Motor neuron (in vitro differentiated cells): ENCODE measurements around the gene MTA2. TPM values are rescaled to one million over a fixed set of nuclear protein-coding genes. Genes with fewer than 3 reads are reported as not detected.
"Not testable (repeated sequence)": the region's sequence is repeated elsewhere in the genome, so short reads cannot be mapped to it uniquely, and the experiment has no call there.

Experiments
- ATAC-seq, 8 experiments: fragments of 200-7000 bp; cut with Tn5 transposase; replicated peaks in 6 of 8; 2 replicates each; pipeline ENCODE4 v1.8.0; 2021; ENCODE audit warnings: mild to moderate bottlenecking in 8 of 8, moderate library complexity in 8 of 8
- H3K27ac ChIP-seq, 2 donors: fragments of 250-450 bp; sonication (Bioruptor Pico); 2 replicates each; pipeline ENCODE4 v1.9.0; 2021; ENCODE audit warnings: antibody characterized with exemption in 2 of 2, mild to moderate bottlenecking in 2 of 2, moderate library complexity in 1 of 2
- H3K4me1 ChIP-seq, 2 donors: fragments of 250-450 bp; sonication (Bioruptor Pico); replicated peaks in 1 of 2; 2 replicates each; pipeline ENCODE4 v1.6.1; 2021; ENCODE audit warnings: antibody characterized with exemption in 2 of 2, mild to moderate bottlenecking in 2 of 2, moderate library complexity in 1 of 2
- H3K4me3 ChIP-seq, 5 donors: fragments of 250-450 bp; sonication (Bioruptor Pico); 2 replicates each; pipeline ENCODE4 v1.9.0; 2021; ENCODE audit warnings: antibody characterized with exemption in 5 of 5, mild to moderate bottlenecking in 5 of 5, moderate library complexity in 4 of 5
- WGBS, 10 experiments: fragments of 450-650 bp; shearing (Covaris generic); methylation state at CpG; one replicate each; pipeline ENCODE4 v1.0.0; 2022; 5-methylcytosine and 5-hydroxymethylcytosine counted together
- in situ Hi-C, 9 experiments: fragments of 400-800 bp; cut with MboI; loops; one replicate each; pipeline ENCODE4 v1.15.0; 2021; ENCODE audit warnings: low sequenced_read_pairs in 9 of 9, low pct_unique_long_range_greater_than_20kb in 2 of 9; ENCODE audit not compliant: unreplicated experiment in 9 of 9
- total RNA-seq, 8 experiments: library from RNA; unstranded; fragments of 300-600 nt; gene quantifications; 2 replicates each; pipeline versions ENCODE4 v1.2.3 to v1.2.4, GENCODE V29; 2022

The MTA2 gene
- total RNA-seq, 8 experiments from 2014 or later = 49.1 to 146 (median 83.3) TPM

DNA sequence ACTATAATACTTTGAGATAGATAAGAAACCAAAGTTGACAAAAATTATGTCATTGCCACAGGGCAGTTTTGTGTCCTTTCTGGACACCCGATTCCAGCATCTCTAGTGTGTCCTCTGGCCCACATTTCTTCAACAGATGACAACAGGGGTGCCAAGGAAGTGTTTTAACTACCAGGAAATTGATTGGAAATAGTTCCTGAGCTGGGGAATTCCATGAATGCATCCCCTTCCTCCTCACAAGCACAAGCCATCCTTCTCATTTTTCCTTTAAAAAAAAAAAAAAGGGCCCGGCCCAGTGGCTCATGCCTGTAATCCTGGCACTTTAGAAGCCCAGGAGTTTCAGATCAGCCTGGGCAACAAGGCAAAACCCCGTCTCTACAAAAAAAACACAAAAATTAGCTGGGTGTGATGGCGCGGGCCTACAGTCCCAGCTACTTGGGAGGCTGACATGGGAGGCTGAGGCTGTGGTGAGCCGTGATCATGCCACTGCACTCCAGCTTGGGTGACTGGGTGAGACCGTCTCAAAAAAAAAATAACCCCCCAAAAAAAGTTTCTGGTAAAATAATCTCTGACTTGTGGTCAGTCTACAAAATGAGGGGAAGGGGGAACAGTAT is 20.9 kb upstream of the MTA2 start:
- peaks cover 12 to 14% of the 10 kb centered on the region in 2 donors for H3K4me1 ChIP-seq
- H3K4me3 ChIP-seq = peak overlapping the region; percentile 15 to 88 (median 59)
- in situ Hi-C loops = no loop called here
- no peak for ATAC-seq
- peak overlapping the region; percentile 78 to 92 for H3K27ac ChIP-seq
- WGBS, 10 experiments = 58 to 94% (median 90%) methylated on average over 2 to 5 of the region's 7 CpGs; no CpG with 5 or more reads in 4 of the 10 experiments

- ATAC-seq = peak; percentile 90 to 97 (median 96)
- H3K27ac ChIP-seq = peak within 1 kb of the TSS; percentile 78 to 92
- 0 to 54% (median 10%) methylated on average over 1 to 7 of the region's 77 CpGs; no CpG with 5 or more reads in 2 of the 10 experiments for WGBS, 10 experiments
- peak within 1 kb of the TSS; percentile 53 to 88 (median 59) for H3K4me3 ChIP-seq
- in situ Hi-C loops = no loop called here
- peaks cover 12 to 14% of the 10 kb centered on the region in 2 donors for H3K4me1 ChIP-seq
Measured at GRCh38 chr11:62621567-62622470, 20.2 kb upstream of the MTA2 start, which contains the start of gene B3GAT3. B3GAT3 (minus strand) TSS chr11:62621986; CDS start chr11:62621947, 39 bp downstream.

GRCh38 chr11:62621027-62621566 is 19.4 kb upstream of the MTA2 start:
- in situ Hi-C loops = no loop called here

GRCh38 chr11:62616957-62617356 is 15.3 kb upstream of the MTA2 start:
- ATAC-seq, H3K27ac ChIP-seq, H3K4me1 ChIP-seq, H3K4me3 ChIP-seq, in situ Hi-C loops: not testable (repeated sequence)
- 100% methylated on average over 1 to 3 of the region's 14 CpGs; no CpG with 5 or more reads in 8 of the 10 experiments for WGBS, 10 experiments

More at GRCh38 chr11:62621027-62621566, 19.4 kb upstream of the MTA2 start:
- no peak for ATAC-seq
- 10 to 83% (median 30%) methylated on average over 3 to 7 of the region's 8 CpGs; no CpG with 5 or more reads in 1 of the 10 experiments for WGBS, 10 experiments
- H3K4me3 ChIP-seq = peak overlapping the region; percentile 53 to 88 (median 59)
- peaks cover 12 to 14% of the 10 kb centered on the region in 2 donors for H3K4me1 ChIP-seq
- H3K27ac ChIP-seq = peak overlapping the region; percentile 78 to 85

GRCh38 chr11:62615521-62615920 is 13.9 kb upstream of the MTA2 start:
- in situ Hi-C loops = no loop called here

GRCh38 chr11:62614275-62614674 is 12.6 kb upstream of the MTA2 start:
- H3K4me1 ChIP-seq = peaks cover 2 to 3% of the 10 kb centered on the region in 2 donors
- WGBS, 10 experiments = 60 to 100% (median 100%) methylated on average over 1 of the region's 8 CpGs; no CpG with 5 or more reads in 7 of the 10 experiments
- ATAC-seq = peak in 2 of 8 experiments; percentile 6 to 20
- in situ Hi-C loops = no loop called here
- no peak overlapping the region for H3K4me3 ChIP-seq
- peak overlapping the region in 1 of 2 donors; percentile 10 for H3K27ac ChIP-seq

More at GRCh38 chr11:62615521-62615920, 13.9 kb upstream of the MTA2 start:
- peaks cover 3 to 4% of the 10 kb centered on the region in 2 donors for H3K4me1 ChIP-seq
- no peak for ATAC-seq
- H3K4me3 ChIP-seq = no peak overlapping the region
- H3K27ac ChIP-seq = no peak overlapping the region
- WGBS, 10 experiments = 75 to 100% (median 86%) methylated on average over 1 to 3 of the region's 7 CpGs; no CpG with 5 or more reads in 6 of the 10 experiments

GRCh38 chr11:62613291-62613778 is 11.7 kb upstream of the MTA2 start:
- in situ Hi-C loops = no loop called here
- Histone ChIP-seq H3K4me3 (peak overlapping the region in 3 of 5 donors; percentile 35 to 46 (median 44)), H3K4me1 (peaks cover 2 to 3% of the 10 kb centered on the region in 2 donors), H3K27ac (peak overlapping the region in 1 of 2 donors; percentile 10)
- ATAC-seq = peak in 5 of 8 experiments; percentile 1 to 9 (median 4)
- WGBS, 10 experiments = 85 to 92% methylated on average over 2 to 4 of the region's 15 CpGs; no CpG with 5 or more reads in 8 of the 10 experiments

DNA sequence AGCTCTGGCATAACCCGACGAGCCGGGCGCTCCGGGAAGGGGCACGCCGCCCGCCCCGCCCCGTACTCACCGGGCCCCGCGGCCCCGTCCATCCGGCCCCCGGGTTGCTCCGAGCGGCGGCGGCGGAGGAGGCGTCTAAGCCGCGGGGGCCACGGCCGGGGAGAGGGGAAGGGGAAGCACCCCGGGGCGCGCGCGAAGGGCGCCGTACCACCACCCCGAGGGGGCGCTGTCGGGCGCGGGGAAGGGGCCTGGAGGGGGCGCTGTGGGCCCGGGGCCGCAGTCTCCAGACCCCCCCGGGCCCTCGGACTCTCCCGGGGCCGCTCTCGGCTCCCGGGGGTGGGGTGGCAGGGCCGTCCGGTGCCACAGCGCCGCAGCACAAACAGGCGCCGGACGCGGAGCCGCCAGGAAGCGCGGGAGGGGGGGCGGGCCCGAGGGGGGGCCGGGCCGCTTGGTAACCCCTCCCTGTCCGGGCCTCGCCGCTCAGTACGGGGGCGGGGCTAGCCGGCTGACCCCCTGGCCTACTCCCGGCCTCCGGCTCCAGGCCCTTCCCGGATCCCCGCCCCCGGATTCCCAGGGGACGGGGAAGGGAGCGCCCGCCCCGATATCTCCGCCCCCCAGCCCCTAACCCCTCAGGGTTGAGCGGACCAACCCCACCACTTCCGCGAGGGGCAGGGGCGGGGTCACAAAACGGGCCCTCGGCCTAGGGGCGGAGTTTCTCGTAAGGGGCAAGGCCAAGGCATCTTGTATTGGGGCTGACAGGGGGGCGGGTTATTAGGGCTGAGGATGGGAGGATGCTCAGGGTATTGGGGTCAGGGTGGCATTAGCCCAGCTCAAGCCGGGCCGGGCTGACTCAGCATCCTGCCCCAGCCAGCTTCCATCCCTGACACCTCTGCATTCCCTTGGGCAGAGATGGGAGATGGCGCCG is 11.0 kb upstream of the MTA2 start, which contains the start of the genes EML3 and ROM1:
EML3 (minus strand) TSS at position 410 of the 925 bp plus-strand sequence; CDS start at position 92, 318 bp downstream.
ROM1 (plus strand) TSS at position 892 of the 925 bp plus-strand sequence; CDS start at position 917, 25 bp downstream.
- H3K27ac ChIP-seq = peak within 1 kb of the TSS in 1 of 2 donors; percentile 15
- WGBS, 10 experiments = no CpG with 5 or more reads among the region's 91 CpGs
- in situ Hi-C loops = no loop called here
- H3K4me3 ChIP-seq = peak within 1 kb of the TSS; percentile 6 to 46 (median 35)
- ATAC-seq = peak; percentile 54 to 77 (median 71)
- H3K4me1 ChIP-seq = peaks cover 2 to 3% of the 10 kb centered on the region in 2 donors

- in situ Hi-C loops = no loop called here
- Histone ChIP-seq H3K27ac (peak overlapping the region in 1 of 2 donors; percentile 15), H3K4me1 (peaks cover 2 to 3% of the 10 kb centered on the region in 2 donors), H3K4me3 (peak overlapping the region; percentile 6 to 46 (median 35))
- 0 to 30% (median 7%) methylated on average over 1 to 16 of the region's 34 CpGs; no CpG with 5 or more reads in 2 of the 10 experiments for WGBS, 10 experiments
- peak; percentile 1 to 25 (median 10) for ATAC-seq
Measured at GRCh38 chr11:62611705-62612365, 10.2 kb upstream of the MTA2 start.

GRCh38 chr11:62610814-62611704 is 9.4 kb upstream of the MTA2 start:
- in situ Hi-C loops = no loop called here
- Histone ChIP-seq H3K27ac (no peak overlapping the region), H3K4me3 (peak overlapping the region in 3 of 5 donors; percentile 35 to 46 (median 44)), H3K4me1 (peaks cover 2 to 3% of the 10 kb centered on the region in 2 donors)
- ATAC-seq = no peak
- 28 to 80% (median 53%) methylated on average over 1 to 3 of the region's 28 CpGs; no CpG with 5 or more reads in 5 of the 10 experiments for WGBS, 10 experiments
